Naive B cell (primary cell): ENCODE data around the gene NEK5. TPM values are rescaled to one million over a fixed set of nuclear protein-coding genes. Genes with fewer than 3 reads are reported as not detected.
A peak's percentile ranks its signal among the peaks of the same experiment; 100 is the strongest.
"Not testable (repeated sequence)": the region's sequence is repeated elsewhere in the genome, so short reads cannot be mapped to it uniquely, and the experiment has no call there.

Source experiments
- ATAC-seq, 2 donors: fragments of 150-1000 bp; cut with Tn5 transposase; 2 replicates each; pipeline ENCODE4 v1.10.0; 2021; ENCODE audit warnings: low read depth in 2 of 2, mild to moderate bottlenecking in 2 of 2, moderate library complexity in 2 of 2
- DNase-seq: peaks from one replicate; pipeline ENCODE4 v3.0.0; 2022
- H3K27ac Mint-ChIP-seq, 6 donors: one replicate each; pipeline ENCODE4 v1.8.0; 2020 to 2022; ENCODE audit warnings: mild to moderate bottlenecking in 6 of 6, mixed read lengths in 6 of 6, moderate library complexity in 5 of 6, inconsistent platforms in 2 of 6
- H3K27me3 Mint-ChIP-seq, 3 donors: one replicate each; pipeline ENCODE4 v1.8.0; 2021 to 2022; ENCODE audit warnings: mixed read lengths in 3 of 3, mild to moderate bottlenecking in 1 of 3
- H3K36me3 Mint-ChIP-seq, 2 donors: one replicate each; pipeline ENCODE4 v1.8.0; 2020 to 2022; ENCODE audit warnings: mixed read lengths in 2 of 2, inconsistent platforms in 1 of 2, mild to moderate bottlenecking in 1 of 2
- H3K4me1 Mint-ChIP-seq, 3 donors: one replicate each; pipeline ENCODE4 v1.8.0; 2020 to 2022; ENCODE audit warnings: mixed read lengths in 3 of 3, inconsistent platforms in 1 of 3, mild to moderate bottlenecking in 1 of 3, moderate library complexity in 1 of 3
- H3K4me3 Mint-ChIP-seq, 8 donors: one replicate each; pipeline ENCODE4 v1.8.0; 2020 to 2022; ENCODE audit warnings: mild to moderate bottlenecking in 8 of 8, mixed read lengths in 8 of 8, moderate library complexity in 8 of 8, inconsistent platforms in 2 of 8
- H3K9me3 Mint-ChIP-seq, 7 donors: one replicate each; pipeline ENCODE4 v1.8.0; 2020 to 2022; ENCODE audit warnings: mixed read lengths in 7 of 7, mild to moderate bottlenecking in 5 of 7, inconsistent platforms in 2 of 7, moderate library complexity in 1 of 7
- polyA plus RNA-seq, 6 donors: library from polyadenylated mRNA; unstranded; fragments of 300-500 nt; fragmentation: Illumina TruSeq; gene quantifications; one replicate each; pipeline ENCODE4 v1.2.3, GENCODE V29; 2021; ENCODE audit warnings: low read depth in 6 of 6

The NEK5 gene
- polyA plus RNA-seq, 6 donors from 2014 or later, result 0.17 to 0.28 (median 0.21) TPM; not detected in 2

- H3K9me3 Mint-ChIP-seq, result peaks cover 0 to 2% (median 0%) of the 10 kb centered on the region in 7 donors
- no peak overlapping the region for H3K27ac Mint-ChIP-seq
- H3K4me1 Mint-ChIP-seq, result peaks cover 0 to 10% (median 10%) of the 10 kb centered on the region in 3 donors
- no peak for DNase-seq
- no peak for ATAC-seq
- peaks cover 8 to 17% of the 10 kb centered on the region in 2 donors for H3K36me3 Mint-ChIP-seq
- no peak overlapping the region for H3K4me3 Mint-ChIP-seq
- H3K27me3 Mint-ChIP-seq, result no peaks in the 10 kb centered on the region
Observed at GRCh38 chr13:52034616-52035226, 94.2 kb downstream of the NEK5 start.

- Mint-ChIP-seq H3K27me3 (no peaks in the 10 kb centered on the region), H3K36me3 (peaks cover 21 to 25% of the 10 kb centered on the region in 2 donors), H3K27ac (no peak overlapping the region), H3K9me3 (peaks cover 0 to 5% (median 0%) of the 10 kb centered on the region in 7 donors), H3K4me1 (peaks cover 0 to 16% (median 10%) of the 10 kb centered on the region in 3 donors), H3K4me3 (no peak overlapping the region)
- ATAC-seq (no peak), DNase-seq (no peak)
Observed at GRCh38 chr13:52033039-52033438, 95.8 kb downstream of the NEK5 start.

- H3K4me1 Mint-ChIP-seq, result peaks cover 13 to 30% (median 23%) of the 10 kb centered on the region in 3 donors
- not testable (repeated sequence) for H3K9me3 Mint-ChIP-seq, ATAC-seq, H3K27me3 Mint-ChIP-seq, DNase-seq, H3K4me3 Mint-ChIP-seq
- H3K36me3 Mint-ChIP-seq, result peaks cover 29 to 44% of the 10 kb centered on the region in 2 donors
- H3K27ac Mint-ChIP-seq, result peak overlapping the region in 1 of 6 donors; percentile 87
Observed at GRCh38 chr13:52030401-52030800, 98.5 kb downstream of the NEK5 start.

- Mint-ChIP-seq H3K4me1 (peaks cover 13 to 34% (median 23%) of the 10 kb centered on the region in 3 donors), H3K4me3 (no peak overlapping the region), H3K27ac (peak overlapping the region in 2 of 6 donors; percentile 59 to 68), H3K27me3 (no peaks in the 10 kb centered on the region), H3K36me3 (peaks cover 37 to 52% of the 10 kb centered on the region in 2 donors), H3K9me3 (peaks cover 0 to 5% (median 0%) of the 10 kb centered on the region in 7 donors)
- no peak for DNase-seq
- ATAC-seq, result no peak
Observed at GRCh38 chr13:52029569-52029968, 99.3 kb downstream of the NEK5 start.

- Mint-ChIP-seq H3K4me3 (peak overlapping the region in 1 of 8 donors; percentile 19), H3K27me3 (no peaks in the 10 kb centered on the region), H3K36me3 (peaks cover 46 to 57% of the 10 kb centered on the region in 2 donors), H3K27ac (no peak overlapping the region), H3K4me1 (peaks cover 13 to 34% (median 23%) of the 10 kb centered on the region in 3 donors), H3K9me3 (peaks cover 0 to 5% (median 0%) of the 10 kb centered on the region in 7 donors)
- DNase-seq (no peak), ATAC-seq (no peak)
Observed at GRCh38 chr13:52027832-52028231, 101.0 kb downstream of the NEK5 start.

GRCh38 chr13:52026246-52026626, 102.6 kb downstream of the NEK5 start:
- H3K27me3 Mint-ChIP-seq, result no peaks in the 10 kb centered on the region
- DNase-seq (no peak), ATAC-seq (no peak)
- H3K27ac Mint-ChIP-seq, result no peak overlapping the region
- H3K4me1 Mint-ChIP-seq, result peaks cover 13 to 36% (median 26%) of the 10 kb centered on the region in 3 donors
- peaks cover 47 to 61% of the 10 kb centered on the region in 2 donors for H3K36me3 Mint-ChIP-seq
- H3K4me3 Mint-ChIP-seq, result no peak overlapping the region
- H3K9me3 Mint-ChIP-seq, result peaks cover 0 to 5% (median 0%) of the 10 kb centered on the region in 7 donors

- Mint-ChIP-seq H3K9me3 (peaks cover 0 to 5% (median 0%) of the 10 kb centered on the region in 7 donors), H3K27me3 (no peaks in the 10 kb centered on the region), H3K4me1 (peaks cover 13 to 40% (median 30%) of the 10 kb centered on the region in 3 donors), H3K27ac (no peak overlapping the region), H3K36me3 (peaks cover 53 to 67% of the 10 kb centered on the region in 2 donors), H3K4me3 (no peak overlapping the region)
- no peak for ATAC-seq
- no peak for DNase-seq
Observed at GRCh38 chr13:52025475-52026245, 103.2 kb downstream of the NEK5 start.

GRCh38 chr13:52024481-52024880, 104.4 kb downstream of the NEK5 start, which contains the start of gene UTP14C:
UTP14C (plus strand) TSS chr13:52024691; CDS start chr13:52028805, 4,114 bp downstream.
- Mint-ChIP-seq H3K4me3 (no peak within 1 kb of the TSS), H3K27ac (no peak within 1 kb of the TSS)
- no peak for DNase-seq

GRCh38 chr13:52022356-52022755, 106.5 kb downstream of the NEK5 start:
- Mint-ChIP-seq H3K27ac (no peak overlapping the region), H3K9me3 (no peaks in the 10 kb centered on the region), H3K4me1 (peaks cover 20 to 37% (median 35%) of the 10 kb centered on the region in 3 donors), H3K4me3 (no peak overlapping the region), H3K27me3 (no peaks in the 10 kb centered on the region), H3K36me3 (peaks cover 45 to 47% of the 10 kb centered on the region in 2 donors)
- ATAC-seq (no peak), DNase-seq (no peak)

More at GRCh38 chr13:52024481-52024880, 104.4 kb downstream of the NEK5 start, which contains the start of gene UTP14C:
- Mint-ChIP-seq H3K27me3 (no peaks in the 10 kb centered on the region), H3K4me1 (peaks cover 13 to 35% (median 28%) of the 10 kb centered on the region in 3 donors), H3K36me3 (peaks cover 52 to 61% of the 10 kb centered on the region in 2 donors), H3K9me3 (peaks cover 0 to 4% (median 0%) of the 10 kb centered on the region in 7 donors)
- no peak for ATAC-seq

- H3K36me3 Mint-ChIP-seq, result peaks cover 31 to 33% of the 10 kb centered on the region in 2 donors
- peak overlapping the region in 1 of 8 donors; percentile 19 for H3K4me3 Mint-ChIP-seq
- no peak overlapping the region for H3K27ac Mint-ChIP-seq
- H3K27me3 Mint-ChIP-seq, result no peaks in the 10 kb centered on the region
- H3K9me3 Mint-ChIP-seq, result no peaks in the 10 kb centered on the region
- ATAC-seq, result no peak
- DNase-seq, result no peak
- peaks cover 20 to 36% (median 25%) of the 10 kb centered on the region in 3 donors for H3K4me1 Mint-ChIP-seq
Observed at GRCh38 chr13:52020191-52020590, 108.7 kb downstream of the NEK5 start.

GRCh38 chr13:52016296-52016695, 112.6 kb downstream of the NEK5 start:
- peaks cover 22 to 36% (median 32%) of the 10 kb centered on the region in 3 donors for H3K4me1 Mint-ChIP-seq
- ATAC-seq (no peak), DNase-seq (no peak)
- H3K27ac Mint-ChIP-seq, result no peak overlapping the region
- peaks cover 15 to 18% of the 10 kb centered on the region in 2 donors for H3K36me3 Mint-ChIP-seq
- no peak overlapping the region for H3K4me3 Mint-ChIP-seq
- H3K9me3 Mint-ChIP-seq, result no peaks in the 10 kb centered on the region
- peaks cover 0 to 2% (median 0%) of the 10 kb centered on the region in 3 donors for H3K27me3 Mint-ChIP-seq

- H3K4me1 Mint-ChIP-seq, result peaks cover 16 to 35% (median 25%) of the 10 kb centered on the region in 3 donors
- ATAC-seq (no peak), DNase-seq (no peak)
- H3K27ac Mint-ChIP-seq, result peak overlapping the region; percentile 87 to 98 (median 96)
- peak overlapping the region; percentile 90 to 100 (median 98) for H3K4me3 Mint-ChIP-seq
- peaks cover 17 to 33% (median 24%) of the 10 kb centered on the region in 3 donors for H3K27me3 Mint-ChIP-seq
- peaks cover 0 to 7% of the 10 kb centered on the region in 2 donors for H3K36me3 Mint-ChIP-seq
- no peaks in the 10 kb centered on the region for H3K9me3 Mint-ChIP-seq
Observed at GRCh38 chr13:52012512-52012836, 116.4 kb downstream of the NEK5 start.

- Mint-ChIP-seq H3K4me1 (peaks cover 11 to 30% (median 20%) of the 10 kb centered on the region in 3 donors), H3K9me3 (no peaks in the 10 kb centered on the region), H3K36me3 (peaks cover 0 to 7% of the 10 kb centered on the region in 2 donors), H3K27me3 (peaks cover 21 to 39% (median 30%) of the 10 kb centered on the region in 3 donors), H3K4me3 (peak within 1 kb of the TSS; percentile 90 to 100 (median 98)), H3K27ac (peak within 1 kb of the TSS; percentile 87 to 98 (median 96))
- peak; percentile 97 to 98 for ATAC-seq
- DNase-seq, result peak; percentile 100
Observed at GRCh38 chr13:52011632-52012511, 117.0 kb downstream of the NEK5 start, which contains the start of gene ALG11. ALG11 (plus strand) TSS chr13:52012398; CDS start chr13:52012419, 21 bp downstream.
